Raji (cell line): Measurements from ENCODE around the gene SAMD4A.

Source experiments
- POLR2A ChIP-seq: IDR thresholded peaks from 2 replicates; pipeline ENCODE4 v1.6.1; 2011; ENCODE audit warnings: low read depth, low read length, control low read depth; ENCODE audit not compliant: insufficient read depth

Gene SAMD4A

GRCh38 chr14:54742492-54743350, 175.8 kb downstream of the SAMD4A start:
- no peak for TF ChIP-seq POLR2A

GRCh38 chr14:54743382-54743781, 176.5 kb downstream of the SAMD4A start:
- TF ChIP-seq POLR2A = no peak

GRCh38 chr14:54746019-54746418, 179.1 kb downstream of the SAMD4A start:
- TF ChIP-seq POLR2A = no peak

- TF ChIP-seq POLR2A = no peak
Measured at GRCh38 chr14:54747616-54748015, 180.7 kb downstream of the SAMD4A start.

- TF ChIP-seq POLR2A = no peak
Measured at GRCh38 chr14:54749180-54749579, 182.3 kb downstream of the SAMD4A start.

GRCh38 chr14:54749727-54750126, 182.8 kb downstream of the SAMD4A start:
- TF ChIP-seq POLR2A = no peak

GRCh38 chr14:54754116-54754622, 187.2 kb downstream of the SAMD4A start:
- TF ChIP-seq POLR2A = no peak

GRCh38 chr14:54754623-54755386, 187.9 kb downstream of the SAMD4A start:
- TF ChIP-seq POLR2A = no peak

GRCh38 chr14:54756656-54757392, 189.9 kb downstream of the SAMD4A start:
- no peak for TF ChIP-seq POLR2A

- TF ChIP-seq POLR2A = no peak
Measured at GRCh38 chr14:54758041-54758440, 191.1 kb downstream of the SAMD4A start.

GRCh38 chr14:54759982-54760585, 193.2 kb downstream of the SAMD4A start:
- no peak for TF ChIP-seq POLR2A

- no peak for TF ChIP-seq POLR2A
Measured at GRCh38 chr14:54760866-54761575, 194.1 kb downstream of the SAMD4A start.

GRCh38 chr14:54761835-54762234, 194.9 kb downstream of the SAMD4A start:
- TF ChIP-seq POLR2A = no peak

GRCh38 chr14:54762296-54762695, 195.4 kb downstream of the SAMD4A start:
- no peak for TF ChIP-seq POLR2A

- no peak for TF ChIP-seq POLR2A
Measured at GRCh38 chr14:54763761-54764160, 196.8 kb downstream of the SAMD4A start.
